NK-92 (cell line): ENCODE results near the gene FBXO21.
"Not testable (repeated sequence)": the region's sequence is repeated elsewhere in the genome, so short reads cannot be mapped to it uniquely, and the experiment has no call there.

Experiments
- DNase-seq: peaks from one replicate; lab custom pipeline; 2025; ENCODE audit not compliant: unreplicated experiment; lab: John Stamatoyannopoulos, UW

Gene FBXO21

DNA sequence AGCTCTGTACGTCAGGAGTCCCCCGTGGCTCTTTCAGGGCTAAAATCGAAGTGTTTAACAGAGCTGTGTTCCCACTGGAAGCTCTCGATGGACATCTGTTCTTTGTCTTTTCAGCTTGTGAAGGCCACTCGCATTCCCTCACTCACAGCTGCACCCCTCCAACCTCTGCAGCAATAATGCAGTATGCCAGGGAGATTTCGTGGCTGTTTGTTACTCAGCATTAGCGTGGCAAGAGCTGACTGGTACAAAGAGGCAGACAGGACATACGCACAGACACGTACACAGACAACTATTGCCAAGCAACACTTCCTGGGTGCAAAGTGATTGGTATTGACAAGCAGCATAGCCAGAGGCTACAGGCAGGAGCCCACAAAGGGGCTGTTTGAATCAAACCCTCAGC is 11.8 kb upstream of the FBXO21 start:
- DNase-seq, result no peak

DNA sequence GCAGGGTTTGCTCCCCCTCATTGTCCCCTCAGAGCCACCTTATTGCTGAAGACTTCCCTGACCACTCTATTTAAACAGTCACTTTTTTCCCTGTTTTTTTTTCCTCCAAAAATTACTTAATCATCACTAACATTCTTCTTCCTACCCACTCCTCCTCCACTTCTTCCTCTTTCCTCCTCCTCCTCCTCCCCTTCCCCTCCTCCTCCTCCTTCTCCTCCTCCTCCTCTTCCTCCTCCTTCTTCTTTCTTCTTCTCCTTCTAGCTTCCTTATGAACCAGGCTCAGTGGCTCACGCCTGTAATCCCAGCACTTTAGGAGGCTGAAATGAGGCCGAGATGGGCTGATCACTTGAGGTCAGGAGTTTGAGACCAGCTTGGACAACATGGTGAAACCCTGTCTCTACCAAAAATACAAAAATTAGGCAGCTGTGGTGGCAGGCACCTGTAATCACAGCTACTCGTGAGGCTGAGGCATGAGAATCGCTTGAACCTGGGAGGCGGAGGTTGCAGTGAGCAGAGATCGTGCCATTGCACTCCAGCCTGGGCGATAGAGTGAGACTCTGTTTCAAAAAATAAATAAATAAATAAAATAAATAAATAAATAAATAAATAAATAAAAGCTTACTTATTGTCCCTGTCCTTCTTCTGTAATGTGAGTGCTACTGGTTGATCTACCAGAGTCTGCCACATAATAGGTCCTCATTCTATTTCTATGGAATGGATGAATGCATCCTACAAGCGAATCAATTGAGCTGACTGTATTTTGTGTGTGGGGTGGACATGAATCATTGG is 9.9 kb upstream of the FBXO21 start:
- DNase-seq, result not testable (repeated sequence)

DNA sequence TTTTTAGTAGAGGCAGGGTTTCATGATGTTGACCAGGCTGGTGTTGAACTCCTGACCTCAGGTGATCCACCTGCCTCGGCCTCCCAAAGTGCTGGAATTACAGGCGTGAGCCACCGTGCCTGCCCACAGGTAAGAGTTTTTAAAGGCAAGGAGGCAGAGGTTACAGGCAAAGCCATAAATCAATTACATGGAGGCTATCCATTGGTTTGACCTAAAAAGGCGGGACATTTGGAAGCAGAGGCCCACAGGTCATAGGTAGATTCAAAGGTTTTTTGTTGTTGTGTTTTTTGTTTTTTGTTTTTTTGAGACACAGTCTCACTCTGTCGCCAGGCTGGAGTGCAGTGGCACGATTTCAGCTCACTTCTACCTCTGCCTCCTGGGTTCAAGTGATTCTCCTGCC is 6.1 kb upstream of the FBXO21 start:
- DNase-seq, result not testable (repeated sequence)

DNA sequence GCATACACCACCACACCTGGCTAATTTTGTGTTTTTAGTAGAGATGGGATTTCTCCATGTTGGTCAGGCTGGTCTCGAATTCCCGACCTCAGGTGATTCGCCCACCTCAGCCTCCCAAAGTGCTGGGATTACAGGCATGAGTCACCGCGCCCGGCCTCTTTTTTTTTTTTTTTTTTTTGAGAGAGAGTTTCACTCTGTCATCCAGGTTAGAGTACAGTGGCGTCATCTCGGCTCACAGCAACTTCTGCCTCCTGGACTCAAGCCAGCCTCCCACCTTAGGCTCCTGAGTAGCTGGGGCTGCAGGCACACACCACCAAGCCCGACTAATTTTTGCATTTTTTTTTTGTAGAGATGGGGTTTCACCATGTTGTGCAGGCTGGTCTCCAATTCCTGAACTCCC is 4.8 kb upstream of the FBXO21 start:
- not testable (repeated sequence) for DNase-seq

DNA sequence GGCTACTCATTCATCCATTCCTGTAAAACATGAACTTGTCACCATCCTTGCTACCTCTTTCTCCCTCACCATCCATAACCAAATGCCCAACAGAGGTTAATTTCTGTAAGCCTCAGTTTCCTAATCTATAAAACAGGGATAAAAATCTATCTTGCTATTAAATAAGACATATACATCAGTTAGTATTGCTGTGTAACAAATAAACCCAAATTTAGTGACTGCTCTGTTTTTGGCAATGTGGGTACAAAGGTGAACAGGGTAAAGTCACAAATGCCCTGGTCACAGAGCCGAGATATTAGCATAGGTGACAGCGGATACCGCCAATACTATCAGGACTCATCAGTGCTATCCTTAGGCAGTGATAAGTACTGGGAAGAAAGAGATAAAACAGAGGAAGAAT is 3.6 kb upstream of the FBXO21 start:
- DNase-seq, result no peak

DNA sequence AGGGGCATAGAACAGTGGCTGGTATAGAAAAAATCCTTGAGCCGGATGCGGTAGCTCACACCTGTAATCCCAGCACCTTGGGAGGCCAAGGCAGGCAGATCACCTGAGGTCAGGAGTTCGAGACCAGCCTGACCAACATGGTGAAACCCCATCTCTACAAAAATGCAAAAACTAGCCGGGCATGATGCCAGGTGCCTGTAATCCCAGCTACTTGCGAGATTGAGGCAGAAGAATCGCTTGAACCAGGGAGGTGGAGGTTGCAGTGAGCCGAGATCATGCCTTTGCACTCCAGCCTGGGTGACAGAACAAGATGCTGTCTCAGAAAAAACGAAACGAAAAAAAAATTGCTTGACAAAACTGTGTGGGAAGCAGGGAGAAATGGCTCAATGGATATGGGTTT is 2.3 kb upstream of the FBXO21 start:
- DNase-seq, result not testable (repeated sequence)

DNA sequence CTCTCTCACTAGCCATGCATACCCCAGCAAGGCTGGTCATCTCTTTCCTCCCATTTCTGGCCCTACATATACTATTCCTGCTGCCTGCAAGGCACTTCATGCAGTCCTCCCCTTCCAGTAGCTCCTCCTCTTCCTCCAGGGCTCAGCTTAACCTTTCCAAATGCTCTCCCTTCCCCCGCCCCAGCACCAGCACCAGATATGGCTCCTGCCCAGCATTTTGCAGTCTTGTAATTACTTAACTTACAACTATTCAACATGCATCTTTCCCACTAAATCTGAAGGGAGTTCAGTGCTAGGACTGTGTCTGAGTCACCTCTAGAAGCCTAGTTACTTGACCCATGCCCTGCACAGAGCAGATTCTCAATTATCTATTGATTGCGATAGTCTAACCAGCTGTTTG is 1.8 kb upstream of the FBXO21 start:
- DNase-seq, result no peak

DNA sequence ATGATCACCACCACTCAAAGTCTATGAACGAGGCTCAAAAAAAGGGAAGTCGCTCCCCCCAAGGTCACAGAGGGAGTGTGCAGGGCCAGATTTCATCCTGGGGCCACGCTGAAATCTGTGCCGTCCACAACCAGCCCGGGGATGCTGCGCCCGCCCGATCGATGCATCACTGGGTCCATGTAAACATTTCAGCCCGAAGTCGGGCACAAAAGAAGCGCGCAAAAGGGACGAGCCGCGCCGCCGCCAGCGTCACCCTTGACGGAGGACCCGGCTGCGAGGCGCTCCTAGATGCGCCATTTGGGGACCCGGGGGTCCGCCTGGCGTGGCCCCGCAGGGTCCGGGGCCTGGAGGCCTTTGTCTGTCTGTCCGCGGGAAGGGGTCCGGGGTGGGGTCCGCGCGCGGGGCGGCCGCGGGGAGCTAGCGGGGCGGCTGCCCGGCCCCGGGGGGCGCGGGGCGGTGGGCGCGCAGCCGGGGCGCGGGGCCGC is 503 bp downstream of the FBXO21 start:
- no peak for DNase-seq

DNA sequence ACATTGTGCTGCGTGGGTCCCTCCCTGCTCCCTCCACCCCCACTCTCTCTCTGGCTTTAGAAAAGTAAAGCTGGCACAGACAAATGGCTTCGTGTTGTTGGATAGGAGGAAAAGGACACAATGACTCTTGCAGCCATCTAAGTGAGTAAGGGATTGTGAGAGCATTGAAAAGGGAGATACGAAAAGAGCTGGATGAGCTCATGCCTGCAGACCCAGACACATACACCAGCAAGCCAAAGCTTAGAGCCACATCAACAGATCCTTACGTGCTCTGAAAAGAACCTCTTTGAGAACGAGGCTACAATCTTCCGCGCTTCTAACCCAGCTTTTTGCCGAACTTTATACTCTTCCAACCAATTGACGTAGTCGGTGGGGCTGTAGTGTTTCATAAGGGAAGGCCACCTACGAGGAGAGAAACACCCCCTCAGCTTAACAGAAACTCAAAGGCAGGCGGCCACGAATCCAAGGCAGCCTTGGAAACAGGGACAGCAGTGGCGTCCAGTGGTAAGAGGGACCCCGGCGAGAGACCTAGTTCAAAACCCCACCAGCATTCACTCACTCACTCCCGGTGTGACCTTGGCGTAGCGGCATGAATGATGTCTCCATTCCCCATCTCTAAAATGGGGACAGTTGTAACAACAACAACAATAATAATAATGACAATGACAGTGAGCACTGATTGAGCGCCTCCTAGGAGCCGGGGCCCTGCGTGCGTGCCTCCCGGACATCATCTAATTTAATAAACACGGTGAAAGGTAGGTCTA is 1.1 kb downstream of the FBXO21 start:
- no peak for DNase-seq

DNA sequence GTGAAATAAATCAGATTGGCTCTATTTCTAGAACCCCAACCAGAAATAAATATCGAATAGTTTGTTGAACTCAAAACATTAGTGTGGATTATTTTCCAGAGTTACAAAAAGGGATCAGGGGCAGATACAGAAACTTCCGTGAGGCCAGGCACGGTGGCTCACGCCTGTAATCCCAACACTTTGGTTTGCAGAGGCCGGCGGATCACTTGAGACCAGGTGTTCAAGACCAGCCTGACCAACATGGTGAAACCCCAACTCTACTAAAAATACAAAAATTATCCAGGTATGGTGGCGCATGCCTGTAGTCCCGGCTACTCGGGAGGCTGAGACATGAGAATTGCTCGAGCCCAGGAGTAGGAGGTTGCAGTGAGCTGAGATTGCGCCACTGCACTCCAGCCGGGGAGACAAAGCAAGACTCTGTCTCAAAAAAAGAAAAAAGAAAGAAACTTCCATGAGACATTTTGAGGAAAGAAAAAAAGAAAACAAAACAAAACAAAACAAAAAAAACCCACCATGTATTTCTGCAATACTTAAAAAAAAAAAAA is 2.1 kb downstream of the FBXO21 start:
- no peak for DNase-seq

DNA sequence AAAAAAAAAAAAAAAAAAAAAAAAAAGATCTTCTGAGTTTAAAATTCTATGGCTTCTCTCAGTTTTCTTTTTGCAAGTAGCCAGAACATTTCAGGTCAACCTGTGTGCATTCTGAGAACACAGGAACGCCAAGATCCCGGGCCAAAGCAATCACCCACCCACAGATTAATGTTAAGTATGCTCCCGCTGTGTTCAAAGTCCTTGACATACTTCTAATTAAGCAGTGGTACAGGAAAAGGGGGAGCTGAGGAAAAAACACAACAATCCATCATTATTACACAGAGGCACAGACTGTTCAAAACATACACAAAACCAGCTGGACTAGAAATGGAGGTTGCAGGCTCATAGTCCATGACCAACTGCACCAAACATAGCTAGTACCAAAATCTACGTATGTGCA is 2.8 kb downstream of the FBXO21 start:
- no peak for DNase-seq

DNA sequence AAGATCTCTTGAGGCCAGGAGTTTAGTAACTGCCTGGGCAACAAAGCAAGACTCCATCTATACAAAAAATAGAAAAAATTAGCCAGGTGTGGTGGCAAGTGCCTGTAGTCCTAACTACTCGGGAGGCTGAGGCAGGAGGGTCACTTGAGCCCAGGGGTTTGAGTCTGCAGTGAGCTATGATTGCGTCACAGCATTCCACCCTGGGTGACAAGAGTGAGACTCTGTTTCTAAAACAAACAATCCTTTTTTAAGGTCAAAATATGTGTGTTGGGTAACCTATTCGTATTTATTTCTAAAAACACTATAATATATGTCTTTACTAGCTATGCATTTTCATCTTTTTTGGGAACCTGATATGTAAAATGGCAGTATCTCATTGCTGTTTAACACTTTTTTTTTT is 7.4 kb downstream of the FBXO21 start:
- DNase-seq, result no peak

DNA sequence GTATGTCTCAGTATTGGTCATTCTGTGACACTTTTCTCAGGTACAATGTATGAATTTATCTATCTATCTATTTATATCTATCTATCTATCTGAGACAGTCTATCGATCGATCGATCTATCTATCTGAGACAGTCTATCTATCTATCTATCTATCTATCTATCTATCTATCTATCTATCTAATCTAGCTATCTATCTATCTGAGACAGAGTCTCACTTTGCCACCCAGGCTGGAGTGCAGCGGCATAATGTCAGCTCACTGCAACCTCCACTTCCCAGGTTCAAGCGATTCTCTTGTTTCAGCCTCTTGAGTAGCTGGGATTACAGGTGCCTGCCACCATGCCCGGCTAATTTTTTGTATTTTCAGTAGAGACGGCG is 8.8 kb downstream of the FBXO21 start:
- not testable (repeated sequence) for DNase-seq

DNA sequence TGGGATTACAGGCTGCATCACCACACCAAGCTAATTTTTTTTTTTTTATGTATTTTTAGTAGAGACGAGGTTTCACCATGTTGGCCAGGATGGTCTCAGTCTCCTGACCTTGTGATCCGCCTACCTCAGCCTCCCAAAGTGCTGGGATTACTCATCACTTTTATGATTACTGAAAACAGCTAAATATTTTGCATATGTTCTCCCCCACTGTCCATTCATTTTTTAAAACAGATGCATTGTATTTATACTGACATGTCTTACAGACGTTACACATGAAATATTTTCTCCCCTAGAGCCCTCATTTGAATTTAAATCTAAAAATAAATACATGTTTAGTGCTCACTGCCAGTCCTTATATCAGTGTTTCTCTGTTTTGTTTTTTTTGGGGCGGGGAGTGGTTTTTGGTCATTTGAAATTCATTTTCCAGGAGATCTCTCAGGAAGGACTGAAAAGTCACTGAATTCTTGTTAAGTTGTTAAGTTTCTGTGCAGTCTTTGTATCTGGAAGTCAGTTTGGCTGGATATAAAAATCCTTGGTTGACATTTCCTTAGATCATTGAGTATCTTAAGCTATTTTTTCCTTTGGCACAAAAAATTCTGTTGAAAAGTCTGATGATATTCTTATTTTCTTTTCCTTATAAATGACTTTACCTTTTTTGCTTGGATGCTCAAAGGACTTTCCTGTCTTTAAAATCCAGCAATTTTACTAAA is 9.4 kb downstream of the FBXO21 start:
- no peak for DNase-seq

DNA sequence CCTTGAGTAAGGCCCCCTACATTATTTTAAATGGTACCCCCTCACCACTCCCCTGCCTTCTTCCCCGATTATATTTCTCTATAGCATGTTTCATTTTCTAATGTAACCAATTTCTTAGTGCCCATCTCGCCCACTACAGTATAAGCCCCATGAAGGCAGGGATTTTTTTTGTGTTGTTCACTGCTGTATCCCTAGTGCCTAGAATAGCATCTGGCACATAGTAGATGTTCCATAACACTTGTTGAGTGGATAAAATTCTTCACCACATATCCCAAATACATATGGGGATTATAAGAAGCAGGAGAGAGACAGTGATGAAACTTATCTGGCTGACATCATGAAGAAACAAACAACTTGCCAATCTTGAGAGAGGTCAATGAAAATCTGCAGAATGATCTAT is 11.5 kb downstream of the FBXO21 start:
- DNase-seq, result no peak

DNA sequence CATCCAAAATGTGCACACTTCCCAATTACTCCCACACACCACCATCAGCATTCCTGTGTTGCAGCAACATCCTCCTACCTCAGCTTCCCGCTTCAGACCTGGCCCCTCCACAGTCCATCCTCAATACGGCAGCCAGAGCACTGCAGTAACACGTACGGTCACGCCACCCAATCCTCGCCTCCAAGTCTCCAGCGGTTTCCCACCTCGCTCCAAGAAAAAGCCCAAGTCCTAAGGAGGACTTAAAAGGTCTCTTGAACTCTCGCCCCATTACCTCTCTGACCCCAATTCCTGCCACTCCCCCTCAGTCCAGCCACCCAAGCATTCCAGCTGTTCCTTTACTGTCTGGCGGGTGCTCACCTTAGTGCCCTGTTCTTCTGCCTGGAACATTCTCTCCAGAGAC is 12.0 kb downstream of the FBXO21 start:
- DNase-seq, result no peak

DNA sequence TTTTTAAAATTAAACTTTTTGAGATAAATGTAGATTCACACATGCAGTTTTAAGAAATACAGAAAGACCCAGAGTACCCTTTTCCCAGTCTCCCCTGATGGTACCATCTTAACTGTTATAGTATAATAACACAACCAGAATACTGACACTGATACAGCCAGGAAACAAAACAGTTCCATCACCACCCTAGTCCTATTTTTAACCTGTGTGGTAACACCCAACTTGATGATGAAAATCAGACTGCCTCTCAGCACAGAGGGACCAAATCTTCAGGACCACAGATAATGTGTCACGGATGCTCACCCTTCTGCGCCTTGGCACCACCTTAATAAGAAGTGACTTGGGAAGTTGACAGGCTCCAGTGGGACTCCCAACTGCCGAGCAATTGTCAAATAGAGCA is 18.1 kb downstream of the FBXO21 start:
- DNase-seq, result no peak

DNA sequence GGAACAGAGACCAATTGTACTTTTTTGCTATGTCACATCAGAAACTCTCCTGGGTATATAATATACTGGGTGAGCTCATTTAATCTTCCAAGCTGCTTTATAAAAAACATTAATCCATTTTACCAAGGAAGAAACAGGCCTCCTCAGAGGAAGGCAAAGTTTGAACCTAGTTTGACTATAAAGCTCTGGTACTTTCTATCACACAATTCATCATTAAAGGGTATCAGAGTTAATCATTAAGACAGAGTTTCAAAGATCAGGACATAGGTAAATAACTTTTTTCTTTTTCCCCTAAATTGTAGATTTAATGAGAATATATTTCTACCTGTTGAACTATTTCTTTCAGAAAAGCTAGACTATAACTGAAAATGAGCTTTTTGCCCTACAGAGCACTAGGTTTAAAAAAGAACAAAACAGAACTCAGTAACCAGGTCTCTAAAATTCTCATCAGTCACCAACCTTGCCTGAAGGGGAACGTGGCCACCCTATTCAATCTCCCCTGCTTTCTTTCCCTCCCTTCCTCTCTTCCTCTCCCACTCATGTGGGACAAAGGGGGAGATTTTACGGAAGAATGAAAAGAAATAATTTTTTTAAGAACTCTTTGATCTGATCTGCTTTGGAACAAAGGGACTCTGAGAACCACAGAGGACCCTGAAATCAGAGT is 18.6 kb downstream of the FBXO21 start:
- no peak for DNase-seq

DNA sequence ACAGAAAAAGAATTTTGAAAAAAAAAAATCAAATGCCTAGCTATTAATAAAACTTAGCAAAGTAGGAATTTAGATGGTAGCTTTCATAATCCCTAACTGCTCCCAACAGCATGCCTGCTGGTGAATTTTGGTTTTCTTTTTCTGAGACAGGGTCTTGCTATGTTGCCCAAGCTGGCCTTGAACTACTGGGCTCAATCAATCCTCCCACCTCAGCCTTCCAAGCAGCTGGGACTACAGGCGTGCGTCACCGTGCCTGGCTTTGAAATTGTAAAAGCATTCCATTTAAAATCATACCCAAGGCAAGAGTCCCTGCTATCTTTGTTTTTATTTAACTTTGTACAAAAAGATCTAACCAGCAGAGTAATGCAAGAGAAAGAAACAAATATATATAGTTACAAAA is 20.7 kb downstream of the FBXO21 start:
- DNase-seq, result no peak

DNA sequence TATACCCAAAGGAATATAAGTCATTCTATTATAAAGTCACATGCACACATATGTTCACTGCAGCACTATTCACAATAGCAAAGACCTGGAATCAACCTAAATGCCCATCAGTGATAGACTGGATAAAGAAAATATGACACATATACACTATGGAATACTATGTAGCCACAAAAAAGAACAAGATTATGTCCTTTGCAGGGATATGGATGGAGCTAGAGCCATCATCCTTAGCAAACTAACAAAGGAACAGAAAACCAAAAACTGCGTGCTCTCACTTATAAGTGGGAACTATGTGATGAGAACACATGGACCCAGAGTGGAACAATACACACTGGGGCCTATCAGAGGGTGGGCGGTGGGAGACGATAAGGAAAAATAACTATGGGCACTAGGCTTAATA is 21.3 kb downstream of the FBXO21 start:
- no peak for DNase-seq

DNA sequence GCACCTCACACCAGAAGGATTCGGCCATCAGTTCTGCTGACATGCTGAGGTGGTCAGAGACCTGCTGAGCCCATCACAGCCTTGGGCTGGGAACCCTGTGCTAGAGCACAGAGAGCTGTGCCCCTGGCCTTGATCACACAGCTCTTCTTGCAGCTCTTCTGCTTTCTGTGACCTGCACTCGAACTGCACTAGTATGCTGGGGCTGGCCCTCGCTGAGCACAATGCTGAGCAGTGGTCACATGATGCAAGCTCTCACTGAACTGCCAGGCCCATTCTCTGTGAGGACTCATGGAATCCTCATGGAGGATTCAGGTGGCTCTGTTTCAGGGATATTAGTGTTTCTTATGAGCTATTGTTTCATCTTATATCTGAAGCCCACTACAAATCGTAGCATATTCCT is 22.5 kb downstream of the FBXO21 start:
- DNase-seq, result no peak
